LNCAP (cell line): Measurements from ENCODE around the gene NOTCH2.
A peak's percentile ranks its signal among the peaks of the same experiment; 100 is the strongest.

ENCODE experiments used
- CTCF ChIP-seq: fragments of 450-650 bp; IDR thresholded peaks from 2 replicates; pipeline ENCODE4 v1.5.1; 2017; ENCODE audit warnings: mild to moderate bottlenecking

NOTCH2 gene

GRCh38 chr1:119893238-119893791 is 176.1 kb downstream of the NOTCH2 start:
- no peak for TF ChIP-seq CTCF

GRCh38 chr1:119891386-119891785 is 178.1 kb downstream of the NOTCH2 start:
- TF ChIP-seq CTCF, result no peak

GRCh38 chr1:119888476-119888875 is 181.0 kb downstream of the NOTCH2 start:
- no peak for TF ChIP-seq CTCF

GRCh38 chr1:119887427-119887826 is 182.0 kb downstream of the NOTCH2 start:
- no peak for TF ChIP-seq CTCF

GRCh38 chr1:119885903-119886783 is 183.3 kb downstream of the NOTCH2 start:
- peak; percentile 84 for TF ChIP-seq CTCF

- no peak for TF ChIP-seq CTCF
These were observed 184.8 kb downstream of the NOTCH2 start for GRCh38 chr1:119884711-119885110.

- TF ChIP-seq CTCF, result no peak
These were observed 185.6 kb downstream of the NOTCH2 start for GRCh38 chr1:119883826-119884225.
